ENCODE measurements around the gene ZNF219. TPM values are rescaled to one million over a fixed set of nuclear protein-coding genes. Genes with fewer than 3 reads are reported as not detected.

ZNF219 gene
- total and polyA plus RNA-seq, 2 experiments from 2014 or later, result 49.5 to 143 TPM

DNA sequence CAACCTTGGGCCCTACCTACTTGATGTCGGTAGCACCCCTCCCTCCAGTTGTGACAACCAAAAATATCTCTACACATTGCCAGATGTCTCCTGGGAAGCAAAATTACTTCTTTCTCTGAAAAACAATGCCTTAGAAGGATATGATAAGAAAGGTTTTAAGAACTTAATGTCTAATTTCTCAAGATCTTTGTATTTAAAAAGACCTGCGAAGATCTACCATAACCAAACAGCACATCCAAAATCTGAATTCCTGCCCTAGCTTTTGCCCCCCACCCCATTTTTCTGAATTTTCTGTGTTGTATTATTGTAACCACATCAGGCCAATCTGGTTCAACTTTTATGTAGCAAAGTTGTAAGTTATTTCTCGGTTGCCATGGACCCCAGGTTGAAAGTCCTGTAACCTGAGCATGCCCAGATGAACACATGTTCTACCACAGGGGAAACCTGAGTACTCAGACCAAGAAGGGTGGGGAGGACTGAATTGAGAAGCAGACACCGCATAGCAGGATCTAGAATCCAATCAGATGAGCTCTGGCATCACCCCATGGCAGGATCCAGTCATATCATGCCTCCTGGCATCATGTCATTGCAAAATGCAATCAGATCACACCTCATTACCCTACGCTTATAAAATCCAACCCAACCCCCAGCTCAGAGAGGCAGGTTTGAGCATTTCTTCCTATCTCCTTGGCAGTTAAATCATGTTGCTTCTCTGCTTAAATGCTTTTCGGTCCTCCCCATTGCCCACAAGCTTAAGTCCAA, 11.1 kb upstream of the ZNF219 start:
- TF ChIP-seq, protein P1, sequence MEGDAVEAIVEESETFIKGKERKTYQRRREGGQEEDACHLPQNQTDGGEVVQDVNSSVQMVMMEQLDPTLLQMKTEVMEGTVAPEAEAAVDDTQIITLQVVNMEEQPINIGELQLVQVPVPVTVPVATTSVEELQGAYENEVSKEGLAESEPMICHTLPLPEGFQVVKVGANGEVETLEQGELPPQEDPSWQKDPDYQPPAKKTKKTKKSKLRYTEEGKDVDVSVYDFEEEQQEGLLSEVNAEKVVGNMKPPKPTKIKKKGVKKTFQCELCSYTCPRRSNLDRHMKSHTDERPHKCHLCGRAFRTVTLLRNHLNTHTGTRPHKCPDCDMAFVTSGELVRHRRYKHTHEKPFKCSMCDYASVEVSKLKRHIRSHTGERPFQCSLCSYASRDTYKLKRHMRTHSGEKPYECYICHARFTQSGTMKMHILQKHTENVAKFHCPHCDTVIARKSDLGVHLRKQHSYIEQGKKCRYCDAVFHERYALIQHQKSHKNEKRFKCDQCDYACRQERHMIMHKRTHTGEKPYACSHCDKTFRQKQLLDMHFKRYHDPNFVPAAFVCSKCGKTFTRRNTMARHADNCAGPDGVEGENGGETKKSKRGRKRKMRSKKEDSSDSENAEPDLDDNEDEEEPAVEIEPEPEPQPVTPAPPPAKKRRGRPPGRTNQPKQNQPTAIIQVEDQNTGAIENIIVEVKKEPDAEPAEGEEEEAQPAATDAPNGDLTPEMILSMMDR (IDR thresholded peaks at IDR 0.05; ENCODE audit: low read depth, low read length), result no peak
- no peaks in the 10 kb centered on the region for H3K27me3 ChIP-seq
- H3K27ac ChIP-seq, result no peak overlapping the region
- H3K36me3 ChIP-seq, result no peaks in the 10 kb centered on the region
- no peak overlapping the region for H3K4me3 ChIP-seq
- no peaks in the 10 kb centered on the region for H3K9me3 ChIP-seq (ENCODE audit: low read depth)
- peaks cover 10% of the 10 kb centered on the region for H3K4me1 ChIP-seq (ENCODE audit: low read depth)
- DNase-seq (ENCODE audit: low read depth in 1 of 2, low spot score in 1 of 2), result no peak

DNA sequence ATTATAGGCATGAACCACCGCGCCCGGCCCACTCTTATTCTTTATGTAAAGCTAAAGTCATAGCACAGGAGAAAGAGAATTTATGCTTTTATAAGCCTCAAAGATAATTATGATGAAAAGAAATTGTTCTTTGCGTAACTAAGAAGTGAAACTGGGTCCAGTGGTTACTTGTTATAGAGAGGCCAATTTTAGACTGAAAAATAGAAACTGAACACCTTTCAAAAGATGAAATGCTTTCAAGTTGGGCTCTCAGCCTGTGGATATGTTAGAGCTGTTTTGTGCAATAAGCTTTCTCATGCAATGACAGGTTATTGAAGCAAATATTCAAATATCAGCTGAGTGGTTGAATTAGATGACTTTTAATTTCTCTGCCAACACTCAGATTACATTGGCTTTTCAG, 10.3 kb upstream of the ZNF219 start:
- Histone ChIP-seq H3K4me3 (no peak overlapping the region), H3K4me1 (ENCODE audit: low read depth) (peaks cover 10% of the 10 kb centered on the region), H3K36me3 (no peaks in the 10 kb centered on the region), H3K27me3 (no peaks in the 10 kb centered on the region), H3K27ac (no peak overlapping the region), H3K9me3 (ENCODE audit: low read depth) (no peaks in the 10 kb centered on the region)
- TF ChIP-seq, protein P1 (IDR thresholded peaks at IDR 0.05; ENCODE audit: low read depth, low read length), result no peak
- DNase-seq (ENCODE audit: low read depth in 1 of 2, low spot score in 1 of 2), result no peak

DNA sequence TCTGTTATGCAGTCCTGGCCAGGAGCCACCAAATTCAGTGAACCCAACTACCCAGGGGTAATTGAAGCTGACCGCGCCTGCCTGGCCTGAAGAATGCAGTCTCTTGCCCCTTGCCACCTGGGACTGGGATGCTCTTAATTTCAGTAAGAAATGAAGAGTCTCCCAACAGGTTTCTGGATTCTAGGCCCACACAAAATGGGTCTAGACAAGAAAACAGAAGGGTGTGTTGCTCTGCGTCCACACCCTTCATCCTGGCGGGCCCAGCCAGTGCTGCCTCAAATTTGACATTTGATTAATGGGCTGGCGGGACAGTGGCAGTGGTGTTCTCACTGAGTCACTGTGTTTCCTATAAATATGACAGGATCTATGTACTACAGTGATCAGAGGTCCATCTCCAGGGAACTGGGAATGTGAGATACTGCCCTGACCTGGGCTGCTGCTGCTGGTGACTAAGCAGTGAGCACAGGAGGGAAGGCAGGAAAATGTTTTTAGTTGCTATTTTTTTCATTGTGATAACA, 8.9 kb upstream of the ZNF219 start:
- no peaks in the 10 kb centered on the region for H3K9me3 ChIP-seq (ENCODE audit: low read depth)
- H3K27me3 ChIP-seq, result no peaks in the 10 kb centered on the region
- no peaks in the 10 kb centered on the region for H3K36me3 ChIP-seq
- no peak overlapping the region for H3K27ac ChIP-seq
- peak in 1 of 2 donors; percentile 25 for DNase-seq (ENCODE audit: low read depth in 1 of 2, low spot score in 1 of 2)
- peaks cover 18% of the 10 kb centered on the region for H3K4me1 ChIP-seq (ENCODE audit: low read depth)
- TF ChIP-seq, protein P1 (IDR thresholded peaks at IDR 0.05; ENCODE audit: low read depth, low read length), result no peak
- H3K4me3 ChIP-seq, result no peak overlapping the region

DNA sequence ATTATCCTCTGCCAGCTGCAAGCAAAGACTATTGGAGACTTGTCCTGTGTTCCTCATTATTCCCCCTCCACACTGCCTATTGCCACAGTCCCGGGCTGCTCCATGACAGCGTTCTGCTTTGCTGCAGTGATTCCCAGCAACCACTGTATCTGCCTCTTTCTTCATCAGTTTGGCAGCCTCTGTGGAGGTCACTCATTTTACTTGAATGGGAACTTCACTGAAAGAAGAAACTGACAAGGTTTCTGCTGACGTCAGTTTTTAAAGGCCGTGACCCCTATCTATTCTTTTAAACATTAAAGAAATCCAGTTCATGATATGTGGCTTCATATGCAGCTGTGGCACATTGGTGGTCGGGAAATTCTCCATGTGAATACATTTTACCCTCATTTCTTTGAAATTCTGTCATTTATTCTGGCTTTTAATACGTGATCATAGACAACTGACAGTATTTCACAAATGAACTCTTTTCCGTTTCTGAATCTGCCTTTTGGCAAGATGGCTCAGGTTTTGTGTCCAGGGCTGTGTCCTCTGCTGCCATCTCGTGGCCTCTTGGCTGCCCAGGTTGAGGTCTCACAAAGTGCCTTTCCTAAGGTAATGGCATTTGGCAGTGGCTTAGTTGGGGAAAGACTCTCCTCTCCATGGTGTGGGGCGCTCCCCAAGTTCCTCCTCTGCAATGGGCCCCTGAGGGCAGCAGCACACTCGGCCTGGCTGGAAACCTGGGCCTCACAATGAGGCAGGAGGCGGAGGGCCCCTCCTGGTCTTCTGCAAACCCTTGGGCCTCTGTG, 8.2 kb upstream of the ZNF219 start:
- H3K4me1 ChIP-seq (ENCODE audit: low read depth), result peaks cover 23% of the 10 kb centered on the region
- no peaks in the 10 kb centered on the region for H3K9me3 ChIP-seq (ENCODE audit: low read depth)
- DNase-seq (ENCODE audit: low read depth in 1 of 2, low spot score in 1 of 2), result peak; percentile 82 to 84
- no peaks in the 10 kb centered on the region for H3K36me3 ChIP-seq
- H3K4me3 ChIP-seq, result no peak overlapping the region
- no peaks in the 10 kb centered on the region for H3K27me3 ChIP-seq
- TF ChIP-seq, protein P1 (IDR thresholded peaks at IDR 0.05; ENCODE audit: low read depth, low read length), result peak; percentile 95
- H3K27ac ChIP-seq, result no peak overlapping the region

DNA sequence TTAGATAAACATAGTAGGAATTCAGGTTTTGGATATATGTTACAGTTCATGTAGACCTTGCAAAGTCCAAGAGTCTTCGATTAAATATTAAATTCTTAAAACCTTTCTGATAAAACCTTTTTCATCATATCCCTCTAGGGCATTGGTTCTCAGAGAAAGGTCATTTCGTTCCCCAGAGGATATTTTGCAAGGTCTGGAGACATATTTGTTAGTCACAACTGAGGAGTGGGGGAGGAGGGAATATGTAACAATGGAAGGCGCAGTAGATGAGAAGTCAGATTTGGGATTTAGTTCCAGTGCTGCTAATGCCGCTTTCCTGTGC, 7.7 kb upstream of the ZNF219 start:
- Histone ChIP-seq H3K27ac (no peak overlapping the region), H3K27me3 (no peaks in the 10 kb centered on the region), H3K36me3 (no peaks in the 10 kb centered on the region), H3K4me1 (ENCODE audit: low read depth) (peaks cover 23% of the 10 kb centered on the region), H3K9me3 (ENCODE audit: low read depth) (no peaks in the 10 kb centered on the region), H3K4me3 (no peak overlapping the region)
- TF ChIP-seq, protein P1 (IDR thresholded peaks at IDR 0.05; ENCODE audit: low read depth, low read length), result no peak
- peak in 1 of 2 donors; percentile 76 for DNase-seq (ENCODE audit: low read depth in 1 of 2, low spot score in 1 of 2)

Data from cardiac muscle cell (in vitro differentiated cells and primary cell).